Activated CD8-positive, alpha-beta memory T cell treated with anti-CD3 and anti-CD28 coated beads, Interleukin-2, amount 50 U/mL, for 24 hours (primary cell): ENCODE data around the gene CYP27B1.

Experiments
- DNase-seq: peaks from one replicate; pipeline ENCODE4 v3.0.0-alpha.2; 2020; ENCODE audit errors: extremely low read depth

The CYP27B1 gene

GRCh38 chr12:57765698-57766463, 997 bp downstream of the CYP27B1 start:
- DNase-seq, result no peak

GRCh38 chr12:57765003-57765697, 1.7 kb downstream of the CYP27B1 start:
- no peak for DNase-seq

- no peak for DNase-seq
Measured at GRCh38 chr12:57764662-57765002, 2.2 kb downstream of the CYP27B1 start.

- DNase-seq, result no peak
Measured at GRCh38 chr12:57763881-57764661, 2.8 kb downstream of the CYP27B1 start.

GRCh38 chr12:57762463-57762862, 4.4 kb downstream of the CYP27B1 start:
- no peak for DNase-seq

GRCh38 chr12:57761391-57761998, 5.4 kb downstream of the CYP27B1 start:
- no peak for DNase-seq

GRCh38 chr12:57760347-57760982, 6.4 kb downstream of the CYP27B1 start:
- DNase-seq, result no peak

- DNase-seq, result no peak
Measured at GRCh38 chr12:57759360-57759980, 7.4 kb downstream of the CYP27B1 start.

- DNase-seq, result no peak
Measured at GRCh38 chr12:57758552-57759359, 8.1 kb downstream of the CYP27B1 start.

- DNase-seq, result no peak
Measured at GRCh38 chr12:57757771-57758170, 9.1 kb downstream of the CYP27B1 start.

GRCh38 chr12:57756406-57757341, 10.2 kb downstream of the CYP27B1 start:
- no peak for DNase-seq

- DNase-seq, result no peak
Measured at GRCh38 chr12:57755454-57756372, 11.2 kb downstream of the CYP27B1 start.

- no peak for DNase-seq
Measured at GRCh38 chr12:57755194-57755453, 11.8 kb downstream of the CYP27B1 start.

- no peak for DNase-seq
Measured at GRCh38 chr12:57754411-57755193, 12.3 kb downstream of the CYP27B1 start, which contains the start of gene MARCHF9. MARCHF9 (plus strand) TSS chr12:57755103; CDS start chr12:57755529, 426 bp downstream.

GRCh38 chr12:57753756-57754337, 13.0 kb downstream of the CYP27B1 start:
- DNase-seq, result no peak

- DNase-seq, result no peak
Measured at GRCh38 chr12:57752668-57753000, 14.2 kb downstream of the CYP27B1 start.
